Breast epithelium (tissue), 4 donors: ENCODE results near the gene GHITM. TPM values are rescaled to one million over a fixed set of nuclear protein-coding genes. Genes with fewer than 3 reads are reported as not detected.

ENCODE experiments used
- DNase-seq, 2 donors: peaks; one replicate each; pipeline ENCODE4 v3.0.0-alpha.2; 2019; ENCODE audit warnings: low spot score in 2 of 2
- H3K27ac ChIP-seq, 2 donors: fragments of 200-600 bp; sonication (generic) in 1 of 2; one replicate each; pipeline ENCODE4 v1.5.1; 2016 to 2019; ENCODE audit warnings: mild to moderate bottlenecking in 1 of 2
- H3K27me3 ChIP-seq, 2 donors: fragments of 200-600 bp; sonication (generic) in 1 of 2; one replicate each; pipeline versions ENCODE4 v1.5.1 to v1.6.0; 2017 to 2019; ENCODE audit warnings: control low read depth in 1 of 2, mild to moderate bottlenecking in 1 of 2
- H3K36me3 ChIP-seq: fragments of 200-600 bp; one replicate; pipeline ENCODE4 v1.5.1; 2019
- H3K4me1 ChIP-seq, 2 donors: fragments of 200-600 bp; sonication (generic); one replicate each; pipeline ENCODE4 v1.5.1; 2016 to 2019; ENCODE audit warnings: control low read depth in 1 of 2
- H3K4me3 ChIP-seq, 3 donors: fragments of 200-600 bp; sonication (generic); 1 replicate in 2 of 3; 2 replicates in 1 of 3; pipeline ENCODE4 v1.5.1; 2016 to 2019; ENCODE audit warnings: mild to moderate bottlenecking in 3 of 3, moderate library complexity in 2 of 3
- H3K9me3 ChIP-seq, 2 donors: fragments of 200-600 bp; sonication (generic) in 1 of 2; one replicate each; pipeline ENCODE4 v1.5.1; 2016 to 2019; ENCODE audit warnings: control low read depth in 1 of 2
- POLR2A ChIP-seq: fragments of 450-650 bp; IDR thresholded peaks from one replicate; pipeline ENCODE4 v1.6.1; 2016; ENCODE audit warnings: antibody characterized with exemption, mild to moderate bottlenecking, moderate library complexity
- POLR2AphosphoS5 ChIP-seq, 3 donors: sonication (generic); formaldehyde crosslinking; IDR thresholded peaks; one replicate each; pipeline ENCODE4 v1.6.1; 2017; ENCODE audit warnings: antibody characterized with exemption in 3 of 3
- intact Hi-C: fragments of 100-400 bp; cut with DNase I; formaldehyde crosslinking; loops from one replicate; pipeline ENCODE4 v1.15.1; 2023; ENCODE audit warnings: low total_unique reads
- total RNA-seq, 3 donors: library from RNA; depleted of rRNA; stranded (reverse); fragments of >200 nt; gene quantifications; one replicate each; pipeline ENCODE4 v1.1.0, GENCODE V29; 2016
- TF ChIP-seq, protein P1 (sequence below), 3 donors: fragments of 450-650 bp; IDR thresholded peaks; one replicate each; pipeline ENCODE4 v1.5.1; 2016 to 2017; ENCODE audit warnings: antibody characterized with exemption in 3 of 3, mild to moderate bottlenecking in 3 of 3, moderate library complexity in 3 of 3

The GHITM gene
- total RNA-seq, 3 donors from 2014 or later: 118 to 161 (median 133) TPM

DNA sequence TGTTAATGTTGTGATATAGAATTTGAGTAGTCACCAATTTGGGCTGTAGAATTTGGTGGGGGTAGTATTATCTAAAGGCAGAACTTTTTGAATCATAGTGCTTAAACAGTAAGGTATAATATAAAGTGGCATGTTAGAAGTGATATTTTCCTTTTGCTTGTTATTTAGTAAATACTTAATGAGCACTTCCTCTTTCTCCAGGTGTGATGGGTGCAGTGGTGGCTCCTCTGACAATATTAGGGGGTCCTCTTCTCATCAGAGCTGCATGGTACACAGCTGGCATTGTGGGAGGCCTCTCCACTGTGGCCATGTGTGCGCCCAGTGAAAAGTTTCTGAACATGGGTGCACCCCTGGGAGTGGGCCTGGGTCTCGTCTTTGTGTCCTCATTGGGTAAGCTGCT, 10.5 kb downstream of the GHITM start:
- intact Hi-C loops: no loop called here
- H3K36me3 ChIP-seq: peaks cover 24% of the 10 kb centered on the region
- H3K9me3 ChIP-seq: no peaks in the 10 kb centered on the region
- DNase-seq: no peak
- H3K27ac ChIP-seq: no peak overlapping the region
- TF ChIP-seq, protein P1, sequence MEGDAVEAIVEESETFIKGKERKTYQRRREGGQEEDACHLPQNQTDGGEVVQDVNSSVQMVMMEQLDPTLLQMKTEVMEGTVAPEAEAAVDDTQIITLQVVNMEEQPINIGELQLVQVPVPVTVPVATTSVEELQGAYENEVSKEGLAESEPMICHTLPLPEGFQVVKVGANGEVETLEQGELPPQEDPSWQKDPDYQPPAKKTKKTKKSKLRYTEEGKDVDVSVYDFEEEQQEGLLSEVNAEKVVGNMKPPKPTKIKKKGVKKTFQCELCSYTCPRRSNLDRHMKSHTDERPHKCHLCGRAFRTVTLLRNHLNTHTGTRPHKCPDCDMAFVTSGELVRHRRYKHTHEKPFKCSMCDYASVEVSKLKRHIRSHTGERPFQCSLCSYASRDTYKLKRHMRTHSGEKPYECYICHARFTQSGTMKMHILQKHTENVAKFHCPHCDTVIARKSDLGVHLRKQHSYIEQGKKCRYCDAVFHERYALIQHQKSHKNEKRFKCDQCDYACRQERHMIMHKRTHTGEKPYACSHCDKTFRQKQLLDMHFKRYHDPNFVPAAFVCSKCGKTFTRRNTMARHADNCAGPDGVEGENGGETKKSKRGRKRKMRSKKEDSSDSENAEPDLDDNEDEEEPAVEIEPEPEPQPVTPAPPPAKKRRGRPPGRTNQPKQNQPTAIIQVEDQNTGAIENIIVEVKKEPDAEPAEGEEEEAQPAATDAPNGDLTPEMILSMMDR (IDR thresholded peaks at IDR 0.05): no peak
- TF ChIP-seq POLR2AphosphoS5 (IDR thresholded peaks at IDR 0.05) (no peak), POLR2A (no peak)
- no peaks in the 10 kb centered on the region for H3K27me3 ChIP-seq
- H3K4me1 ChIP-seq: no peaks in the 10 kb centered on the region
- H3K4me3 ChIP-seq: no peak overlapping the region

DNA sequence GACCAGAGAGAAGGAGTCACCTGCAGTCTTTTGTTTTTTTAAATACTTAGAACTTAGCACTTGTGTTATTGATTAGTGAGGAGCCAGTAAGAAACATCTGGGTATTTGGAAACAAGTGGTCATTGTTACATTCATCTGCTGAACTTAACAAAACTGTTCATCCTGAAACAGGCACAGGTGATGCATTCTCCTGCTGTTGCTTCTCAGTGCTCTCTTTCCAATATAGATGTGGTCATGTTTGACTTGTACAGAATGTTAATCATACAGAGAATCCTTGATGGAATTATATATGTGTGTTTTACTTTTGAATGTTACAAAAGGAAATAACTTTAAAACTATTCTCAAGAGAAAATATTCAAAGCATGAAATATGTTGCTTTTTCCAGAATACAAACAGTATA, 13.5 kb downstream of the GHITM start:
- DNase-seq: no peak
- Histone ChIP-seq H3K9me3 (no peaks in the 10 kb centered on the region), H3K4me3 (no peak overlapping the region), H3K36me3 (peaks cover 19% of the 10 kb centered on the region), H3K4me1 (no peaks in the 10 kb centered on the region), H3K27me3 (no peaks in the 10 kb centered on the region), H3K27ac (no peak overlapping the region)
- TF ChIP-seq POLR2AphosphoS5 (IDR thresholded peaks at IDR 0.05) (no peak), POLR2A (no peak)
- TF ChIP-seq, protein P1 (IDR thresholded peaks at IDR 0.05): no peak
- intact Hi-C loops: no loop called here

DNA sequence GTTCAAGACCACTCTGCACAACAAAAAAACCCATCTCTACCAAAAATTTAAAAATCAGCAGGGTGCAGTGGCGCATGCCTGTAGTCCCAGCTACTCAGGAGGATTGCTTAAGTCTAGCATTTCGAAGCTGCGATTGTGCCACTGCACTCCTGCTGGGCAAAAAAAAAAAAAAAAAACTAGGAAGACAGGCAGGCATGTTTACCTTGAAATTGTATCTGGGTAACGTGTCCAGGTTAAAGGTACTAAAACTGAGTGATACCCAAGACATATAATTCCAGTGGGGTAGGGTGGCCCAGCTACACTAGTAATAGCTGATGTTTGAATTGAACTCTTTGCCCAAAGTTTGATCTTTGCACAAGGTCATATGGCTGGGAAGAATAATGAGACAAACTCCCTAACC, 16.2 kb downstream of the GHITM start:
- intact Hi-C loops: no loop called here
- Histone ChIP-seq H3K27me3 (no peaks in the 10 kb centered on the region), H3K4me1 (no peaks in the 10 kb centered on the region), H3K27ac (no peak overlapping the region), H3K4me3 (no peak overlapping the region), H3K36me3 (peaks cover 13% of the 10 kb centered on the region), H3K9me3 (no peaks in the 10 kb centered on the region)
- no peak for TF ChIP-seq POLR2AphosphoS5 (IDR thresholded peaks at IDR 0.05)
- TF ChIP-seq POLR2A: no peak
- TF ChIP-seq, protein P1 (IDR thresholded peaks at IDR 0.05): no peak
- DNase-seq: no peak

DNA sequence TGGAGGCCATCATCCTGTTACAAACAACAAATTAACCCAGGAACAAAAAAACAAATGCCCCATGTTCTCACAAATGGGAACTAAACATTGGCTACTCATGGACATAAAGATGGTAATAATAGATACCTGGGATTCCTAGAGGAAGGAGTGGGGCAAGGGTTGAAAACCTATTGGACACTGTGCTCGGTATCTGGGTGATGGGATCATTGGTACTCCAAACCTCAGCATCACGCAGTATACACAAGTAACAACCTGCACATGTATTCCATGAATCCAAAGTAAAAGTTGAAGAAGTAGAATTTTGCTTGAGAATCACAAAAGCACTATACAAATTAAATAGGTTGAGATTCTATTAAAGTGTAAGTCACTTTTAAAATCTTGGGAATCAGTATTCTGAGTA, 16.7 kb downstream of the GHITM start:
- TF ChIP-seq POLR2A (no peak), POLR2AphosphoS5 (IDR thresholded peaks at IDR 0.05) (no peak)
- TF ChIP-seq, protein P1 (IDR thresholded peaks at IDR 0.05): no peak
- Histone ChIP-seq H3K27me3 (no peaks in the 10 kb centered on the region), H3K4me1 (no peaks in the 10 kb centered on the region), H3K9me3 (no peaks in the 10 kb centered on the region), H3K27ac (no peak overlapping the region), H3K36me3 (peaks cover 11% of the 10 kb centered on the region), H3K4me3 (no peak overlapping the region)
- no peak for DNase-seq
- intact Hi-C loops: no loop called here

DNA sequence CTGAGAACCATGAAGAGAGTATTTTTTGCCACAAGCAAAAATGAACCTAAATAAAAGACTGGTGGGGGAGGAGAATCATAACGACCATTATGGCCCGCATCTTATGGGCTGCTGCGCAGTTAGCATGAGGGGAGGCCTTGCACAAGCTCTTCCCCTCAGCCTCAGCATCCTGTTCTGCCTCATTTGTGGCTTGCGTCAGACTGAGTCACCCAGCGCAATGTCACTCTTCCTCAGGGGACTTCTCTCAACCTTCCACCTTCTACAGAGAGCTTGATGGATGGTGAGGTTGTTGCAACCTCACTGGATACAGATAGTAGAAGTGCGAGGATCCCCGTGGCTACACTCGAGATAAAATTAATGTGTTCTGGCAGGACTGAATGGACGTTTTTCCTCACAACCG, 17.5 kb downstream of the GHITM start:
- Histone ChIP-seq H3K9me3 (no peaks in the 10 kb centered on the region), H3K36me3 (peaks cover 3% of the 10 kb centered on the region), H3K4me1 (no peaks in the 10 kb centered on the region), H3K4me3 (no peak overlapping the region), H3K27me3 (peaks cover 0 to 2% of the 10 kb centered on the region in 2 donors), H3K27ac (no peak overlapping the region)
- intact Hi-C loops: no loop called here
- TF ChIP-seq, protein P1 (IDR thresholded peaks at IDR 0.05): no peak
- TF ChIP-seq POLR2A (no peak), POLR2AphosphoS5 (IDR thresholded peaks at IDR 0.05) (no peak)
- no peak for DNase-seq
